SH-SY5Y (cell line): Measurements from ENCODE around the gene PRKD1.

Source experiments
- GATA2 ChIP-seq: IDR thresholded peaks from 2 replicates; pipeline ENCODE4 v1.6.1; 2011; ENCODE audit warnings: mild to moderate bottlenecking, low read depth, low read length
- GATA3 ChIP-seq: IDR thresholded peaks from 2 replicates; pipeline ENCODE4 v1.6.1; 2011; ENCODE audit warnings: low read depth, mild to moderate bottlenecking, low read length, moderate library complexity

DNA sequence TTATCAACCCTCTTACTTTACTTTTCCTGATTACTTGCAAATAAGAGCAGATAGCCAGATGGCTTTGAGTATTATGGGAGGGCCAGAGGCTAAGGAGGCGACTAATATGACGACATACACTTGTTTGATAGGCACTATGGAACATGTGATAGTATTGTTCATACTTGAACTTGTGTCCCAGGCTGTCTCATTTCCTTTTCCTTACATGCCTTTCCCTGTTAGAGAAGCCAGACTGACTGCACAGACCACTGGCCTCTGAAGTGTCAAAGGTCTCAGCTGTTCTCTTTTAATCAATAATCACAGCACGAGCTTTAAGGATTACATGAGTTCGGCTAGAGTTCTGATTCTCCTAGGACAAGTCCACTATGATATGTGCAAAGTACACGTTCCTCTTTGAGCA, 326.0 kb downstream of the PRKD1 start:
- TF ChIP-seq GATA2: no peak
- no peak for TF ChIP-seq GATA3
